ENCODE results near the gene CPXM2.

- TF ChIP-seq CTCF (optimal IDR thresholded peaks at IDR 0.05 in 1 of 3, IDR thresholded peaks at IDR 0.05 in 1 of 3, conservative IDR thresholded peaks at IDR 0.05 in 1 of 3; ENCODE audit: extremely low read depth in 1 of 3, insufficient read depth in 2 of 3, low read length in 3 of 3) = no peak
- TF ChIP-seq EZH2 (IDR thresholded peaks at IDR 0.05; ENCODE audit: low read length) = no peak
Observed at GRCh38 chr10:123848564-123849457, 42.8 kb downstream of the CPXM2 start.
